ENCODE results near the gene HAND2.

Gene HAND2

GRCh38 chr4:173503330-173504180, 26.5 kb downstream of the HAND2 start:
- DNase-seq (ENCODE audit: low read depth in 1 of 2, low spot score in 1 of 2) = no peak

GRCh38 chr4:173502282-173502681, 27.7 kb downstream of the HAND2 start:
- DNase-seq (ENCODE audit: low read depth in 1 of 2, low spot score in 1 of 2) = no peak

- no peak for DNase-seq (ENCODE audit: low read depth in 1 of 2, low spot score in 1 of 2)
Observed at GRCh38 chr4:173501592-173502150, 28.4 kb downstream of the HAND2 start.

DNA sequence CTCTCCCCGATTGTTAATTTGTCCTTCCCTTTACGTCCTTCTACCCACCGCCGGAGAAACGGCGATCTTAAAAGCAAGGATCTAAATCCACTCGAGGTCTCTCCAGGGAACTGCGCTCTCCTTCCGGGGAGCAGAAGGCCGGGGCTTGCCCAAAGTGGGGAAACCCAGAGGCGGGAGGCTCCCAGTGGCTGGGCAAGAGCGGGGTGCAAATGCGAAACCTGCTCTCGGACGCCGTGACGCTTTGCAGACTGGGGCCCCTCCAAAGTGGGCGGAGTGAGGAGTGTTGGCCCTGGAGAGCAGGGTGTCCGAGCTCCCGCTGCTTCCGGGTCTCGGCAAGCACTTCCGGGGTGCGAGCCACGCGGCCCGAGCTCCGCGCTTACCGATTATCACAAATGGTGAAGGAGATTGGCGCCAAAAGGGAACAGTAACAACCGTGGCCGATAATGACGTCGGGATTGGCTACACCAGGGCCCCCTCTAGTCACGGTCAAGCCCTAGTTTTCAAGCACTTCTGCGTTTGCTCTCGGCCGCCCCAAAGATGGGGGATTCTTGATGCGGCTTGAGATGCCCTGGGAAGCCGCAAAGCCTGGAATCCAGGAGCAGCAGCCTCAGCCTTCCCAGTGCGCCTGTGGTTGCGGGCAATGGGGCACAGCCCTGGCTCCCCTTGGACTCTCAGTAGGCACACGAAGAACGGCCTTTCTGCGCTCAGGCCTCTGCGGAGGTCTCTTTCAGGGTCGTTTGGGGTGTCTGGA, 29.0 kb downstream of the HAND2 start:
- no peak for DNase-seq (ENCODE audit: low read depth in 1 of 2, low spot score in 1 of 2)

DNA sequence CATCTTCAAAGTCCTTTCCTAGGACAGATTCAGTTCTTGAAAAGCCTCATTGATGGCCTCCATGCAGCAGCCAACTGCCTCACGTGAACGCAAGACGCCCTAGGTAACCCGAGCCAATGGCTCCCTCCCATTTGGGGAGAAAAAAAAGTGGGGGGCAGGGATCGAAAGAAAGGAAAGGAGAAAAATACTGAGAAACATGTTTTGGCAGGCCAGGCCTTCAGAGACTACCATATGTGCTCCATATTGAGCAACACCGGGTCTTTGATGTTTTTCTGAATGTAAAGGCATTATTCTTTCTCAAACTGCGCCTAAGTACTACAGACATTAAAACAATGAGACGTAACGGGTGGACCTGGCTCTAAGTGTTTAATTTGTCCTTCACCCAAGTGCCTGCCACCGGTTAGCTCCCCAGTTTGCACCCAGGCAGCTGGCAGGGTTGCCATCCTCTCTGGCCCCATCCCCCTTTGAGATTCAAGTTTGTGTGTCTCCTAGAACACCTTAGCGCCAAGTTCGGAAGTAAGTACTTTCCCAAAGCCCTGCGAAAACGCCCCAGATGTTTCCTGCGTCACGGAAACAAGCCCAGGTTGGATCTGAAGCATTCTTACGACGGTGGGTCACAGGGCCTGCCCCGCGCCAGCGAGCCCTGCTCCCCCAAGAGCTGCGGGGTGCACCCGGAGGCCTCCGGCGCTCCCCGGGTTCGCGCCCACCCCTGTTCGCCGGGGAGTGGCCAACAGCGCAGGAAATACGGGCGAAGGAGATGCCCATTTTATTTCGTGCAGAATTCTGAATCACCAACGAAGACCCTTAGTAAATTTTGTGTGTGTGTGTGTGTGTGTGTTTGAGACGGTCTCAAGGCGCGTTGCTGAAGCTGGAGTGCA, 30.1 kb downstream of the HAND2 start:
- DNase-seq (ENCODE audit: low read depth in 1 of 2, low spot score in 1 of 2) = no peak

GRCh38 chr4:173498771-173499170, 31.3 kb downstream of the HAND2 start:
- no peak for DNase-seq (ENCODE audit: low read depth in 1 of 2, low spot score in 1 of 2)

- no peak for DNase-seq (ENCODE audit: low read depth in 1 of 2, low spot score in 1 of 2)
Observed at GRCh38 chr4:173498023-173498422, 32.0 kb downstream of the HAND2 start.

- DNase-seq (ENCODE audit: low read depth in 1 of 2, low spot score in 1 of 2) = no peak
Observed at GRCh38 chr4:173494013-173494970, 35.7 kb downstream of the HAND2 start.

DNA sequence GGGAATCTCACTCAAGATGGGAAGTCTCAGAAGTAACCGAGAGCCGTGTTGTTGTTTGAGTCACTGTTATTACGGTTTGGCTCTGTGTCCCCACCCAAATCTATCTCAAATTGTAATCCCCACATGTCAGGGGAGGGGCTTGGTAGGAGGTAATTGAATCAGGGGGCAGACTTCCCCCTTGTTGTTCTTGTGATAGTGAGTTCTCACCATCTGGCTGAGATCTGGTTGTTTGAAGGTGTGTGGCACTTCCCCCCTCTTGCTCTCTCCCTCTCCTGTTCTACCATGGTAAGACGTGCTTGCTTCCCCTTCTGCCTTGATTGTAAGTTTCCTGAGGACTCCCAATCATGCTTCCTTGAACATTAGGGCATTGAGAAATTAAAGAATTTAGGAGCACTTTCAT, 37.0 kb downstream of the HAND2 start:
- DNase-seq (ENCODE audit: low read depth in 1 of 2, low spot score in 1 of 2) = no peak

DNA sequence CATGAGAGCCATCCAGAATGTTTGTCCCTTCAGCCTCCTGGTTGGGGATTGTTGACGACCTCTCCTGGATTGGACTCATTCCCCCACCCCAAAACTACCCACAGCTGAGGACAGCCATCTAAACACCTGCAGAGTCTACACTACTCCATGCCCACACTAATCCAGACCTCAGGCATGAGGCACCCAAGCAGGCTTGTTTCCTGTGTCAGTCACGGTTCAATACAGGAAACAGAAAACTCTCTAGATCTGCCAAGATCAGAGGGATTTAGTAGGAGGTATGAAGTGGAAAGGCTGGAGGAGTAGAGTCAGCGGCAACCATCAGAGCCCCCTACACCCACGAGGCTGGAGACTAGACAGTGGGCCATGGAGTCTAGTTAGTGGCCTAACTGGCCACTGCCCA, 37.7 kb downstream of the HAND2 start:
- no peak for DNase-seq (ENCODE audit: low read depth in 1 of 2, low spot score in 1 of 2)

GRCh38 chr4:173490817-173491528, 39.1 kb downstream of the HAND2 start:
- DNase-seq (ENCODE audit: low read depth in 1 of 2, low spot score in 1 of 2) = no peak

GRCh38 chr4:173490256-173490655, 39.8 kb downstream of the HAND2 start:
- DNase-seq (ENCODE audit: low read depth in 1 of 2, low spot score in 1 of 2) = no peak

DNA sequence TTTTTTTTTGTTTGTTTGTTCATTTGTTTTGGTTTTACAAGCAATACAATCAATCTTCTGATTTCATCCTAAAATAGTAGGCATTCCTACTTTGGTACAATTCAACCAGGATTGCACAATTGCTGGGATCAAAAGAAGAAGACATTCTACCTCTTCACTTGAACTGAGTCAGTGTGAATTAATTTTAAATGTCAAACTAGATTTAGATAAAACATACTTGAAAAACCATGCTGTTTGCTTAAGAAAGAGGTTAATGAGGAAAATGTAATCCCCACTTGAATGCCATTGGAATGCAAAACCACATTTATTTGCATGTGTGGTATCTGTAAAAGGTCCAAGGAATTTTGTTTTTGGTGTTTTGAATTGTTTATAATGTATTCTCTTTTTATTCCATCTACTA, 40.5 kb downstream of the HAND2 start:
- DNase-seq (ENCODE audit: low read depth in 1 of 2, low spot score in 1 of 2) = no peak

DNA sequence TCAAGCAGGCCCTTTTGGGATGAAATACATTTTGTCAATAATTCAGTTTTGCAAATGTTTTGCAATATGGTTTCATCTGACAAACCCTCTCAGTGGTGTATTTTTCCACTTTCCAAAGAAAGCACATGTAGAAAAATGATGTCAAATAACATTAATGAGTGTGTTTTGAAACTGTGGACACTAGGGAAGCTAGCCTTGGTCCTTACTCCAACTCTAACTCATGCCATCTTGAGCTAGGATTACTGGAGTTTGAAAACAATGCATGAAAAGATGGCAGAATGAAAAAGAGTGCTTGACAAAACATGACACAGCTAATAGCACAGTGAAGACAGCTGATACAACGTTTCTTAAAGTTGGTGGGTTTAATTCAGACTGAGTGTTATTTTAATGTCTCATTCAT, 41.4 kb downstream of the HAND2 start:
- no peak for DNase-seq (ENCODE audit: low read depth in 1 of 2, low spot score in 1 of 2)

DNA sequence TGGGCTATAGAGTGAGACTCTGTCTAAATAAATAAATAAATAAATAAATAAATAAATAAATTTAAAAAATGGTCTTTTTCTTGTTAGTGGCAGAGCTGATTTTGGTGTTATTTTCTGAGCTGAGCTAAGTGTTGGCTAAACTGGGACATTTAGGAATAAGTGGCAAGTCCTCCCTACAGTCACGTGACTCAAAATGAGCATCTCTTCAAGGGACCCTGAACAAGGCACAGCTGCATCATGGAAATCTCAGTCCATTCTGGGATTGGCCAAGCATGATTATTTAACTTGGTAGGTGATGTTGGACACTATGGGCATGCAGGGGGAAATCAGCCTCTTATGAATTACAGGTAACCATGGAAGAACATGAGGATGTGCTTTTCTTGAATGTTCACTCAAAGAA, 42.0 kb downstream of the HAND2 start:
- DNase-seq (ENCODE audit: low read depth in 1 of 2, low spot score in 1 of 2) = no peak

GRCh38 chr4:173486714-173487392, 43.2 kb downstream of the HAND2 start:
- no peak for DNase-seq (ENCODE audit: low read depth in 1 of 2, low spot score in 1 of 2)

- no peak for DNase-seq (ENCODE audit: low read depth in 1 of 2, low spot score in 1 of 2)
Observed at GRCh38 chr4:173485164-173485563, 44.9 kb downstream of the HAND2 start.

DNA sequence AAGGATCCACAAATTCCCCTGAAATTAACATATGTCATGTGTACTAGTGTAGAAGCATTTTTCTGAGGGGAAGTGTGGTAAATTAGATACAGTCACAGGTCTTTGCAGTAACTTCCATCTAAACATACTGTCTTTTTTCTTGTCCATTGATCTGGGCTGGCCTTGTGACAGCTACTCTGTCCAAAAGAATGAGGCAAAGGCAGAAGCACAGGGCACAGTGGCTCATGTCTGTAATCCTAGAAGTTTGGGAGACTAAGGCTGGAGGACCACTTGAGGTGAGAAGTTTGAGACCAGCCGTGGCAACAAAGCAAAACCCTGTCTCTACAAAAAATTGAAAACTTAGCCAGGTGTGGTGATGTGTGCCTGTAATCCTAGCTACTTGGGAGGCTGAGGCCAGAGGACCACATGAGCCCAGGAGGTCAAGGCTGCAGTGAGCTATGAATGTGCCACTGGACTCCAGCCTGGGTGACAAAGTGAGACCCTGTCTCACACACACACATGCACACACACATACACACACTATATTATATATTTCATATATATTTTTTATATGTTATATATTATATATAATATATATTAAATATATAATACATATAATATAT, 47.6 kb downstream of the HAND2 start:
- DNase-seq (ENCODE audit: low read depth in 1 of 2, low spot score in 1 of 2) = no peak

- no peak for DNase-seq (ENCODE audit: low read depth in 1 of 2, low spot score in 1 of 2)
Observed at GRCh38 chr4:173478913-173479283, 51.1 kb downstream of the HAND2 start.
